Measurements from ENCODE around the gene GRM2.

GRM2 gene

GRCh38 chr3:51706788-51707731 lies at the start of gene GRM2:
GRM2 (plus strand) TSS chr3:51707068; CDS start chr3:51708984, 1,916 bp downstream.
- peak within 1 kb of the TSS; percentile 26; the same call in 1 of the 2 replicates for H3K27ac ChIP-seq
- no peak for TF ChIP-seq CTCF (conservative IDR thresholded peaks at IDR 0.05)

- no peak for TF ChIP-seq CTCF (conservative IDR thresholded peaks at IDR 0.05)
- no peak overlapping the region for H3K27ac ChIP-seq
Observed at GRCh38 chr3:51657234-51657633, 49.6 kb upstream of the GRM2 start.

GRCh38 chr3:51659942-51660341 lies 46.9 kb upstream of the GRM2 start:
- no peak for TF ChIP-seq CTCF (conservative IDR thresholded peaks at IDR 0.05)
- H3K27ac ChIP-seq = no peak overlapping the region; the same call in 1 of the 2 replicates

- no peak for TF ChIP-seq CTCF (conservative IDR thresholded peaks at IDR 0.05)
- H3K27ac ChIP-seq = no peak overlapping the region
Observed at GRCh38 chr3:51662456-51662855, 44.4 kb upstream of the GRM2 start.

- peak overlapping the region; percentile 95 for H3K27ac ChIP-seq
- no peak for TF ChIP-seq CTCF (conservative IDR thresholded peaks at IDR 0.05)
Observed at GRCh38 chr3:51668756-51669155, 38.1 kb upstream of the GRM2 start.

GRCh38 chr3:51669241-51670052 lies 37.4 kb upstream of the GRM2 start:
- peak; percentile 98 for TF ChIP-seq CTCF (conservative IDR thresholded peaks at IDR 0.05)
- peak overlapping the region; percentile 95 for H3K27ac ChIP-seq
